PC-3 (cell line): ENCODE data around the gene COL19A1. TPM values are rescaled to one million over a fixed set of nuclear protein-coding genes. Genes with fewer than 3 reads are reported as not detected.
A peak's percentile ranks its signal among the peaks of the same experiment; 100 is the strongest.

Source experiments
- ATAC-seq: fragments of 200-7000 bp; cut with Tn5 transposase; 2 replicates; pipeline ENCODE4 v1.9.1; 2020; ENCODE audit warnings: mild to moderate bottlenecking, moderate library complexity
- BruUV-seq: library from RNA; stranded (reverse); fragments of 400-500 nt; replicated peaks from 2 replicates; lab custom pipeline; 2021; lab: Mats Ljungman, UMichigan
- CTCF ChIA-PET: fragments of 300-600 bp; sonication (Branson Sonifier 250); formaldehyde crosslinking; loops from one replicate; lab custom pipeline; 2022; ENCODE audit warnings: antibody characterized with exemption; lab: Charles Lee
- POLR2A ChIA-PET: fragments of 300-600 bp; sonication (Branson Sonifier 250); formaldehyde crosslinking; loops from one replicate; lab custom pipeline; 2022; ENCODE audit warnings: antibody characterized with exemption; ENCODE audit not compliant: unreplicated experiment; lab: Charles Lee
- DNase-seq: peaks from one replicate; pipeline ENCODE4 v3.0.0-alpha.2; 2015
- H2AFZ ChIP-seq: fragments of 300-600 bp; sonication (generic); 2 replicates; pipeline ENCODE4 v1.6.0; 2016; ENCODE audit warnings: antibody characterized with exemption, low read length
- H3F3A ChIP-seq: fragments of 300-600 bp; sonication (generic); one replicate; pipeline ENCODE4 v1.6.0; 2017; ENCODE audit warnings: antibody characterized with exemption, low read length, control low read depth, mild to moderate bottlenecking; ENCODE audit not compliant: unreplicated experiment
- H3K27ac ChIP-seq: fragments of 300-600 bp; sonication (generic); 2 replicates; pipeline ENCODE4 v1.5.1; 2016; ENCODE audit warnings: mild to moderate bottlenecking, low read length
- H3K27me3 ChIP-seq: fragments of 300-600 bp; sonication (generic); 2 replicates; pipeline ENCODE4 v1.6.1; 2016; ENCODE audit warnings: low read length, mixed read lengths
- H3K36me3 ChIP-seq: fragments of 300-600 bp; sonication (generic); 2 replicates; pipeline ENCODE4 v1.6.1; 2016; ENCODE audit warnings: low read depth, mixed run types, low read length, mixed read lengths
- H3K4me1 ChIP-seq: fragments of 300-600 bp; sonication (generic); 2 replicates; pipeline ENCODE4 v1.5.1; 2016; ENCODE audit warnings: low read length; ENCODE audit not compliant: insufficient read depth
- H3K4me2 ChIP-seq: fragments of 300-600 bp; sonication (generic); 2 replicates; pipeline ENCODE4 v1.6.0; 2016; ENCODE audit warnings: low read length
- H3K4me3 ChIP-seq: fragments of 300-600 bp; sonication (generic); 2 replicates; pipeline ENCODE4 v1.5.1; 2016; ENCODE audit warnings: mild to moderate bottlenecking, low read length, mixed read lengths
- H3K79me2 ChIP-seq: fragments of 300-600 bp; sonication (generic); 2 replicates; pipeline ENCODE4 v1.6.1; 2017; ENCODE audit warnings: low read length, mixed read lengths
- H3K9ac ChIP-seq: fragments of 300-600 bp; sonication (generic); 2 replicates; pipeline ENCODE4 v1.6.0; 2016; ENCODE audit warnings: mild to moderate bottlenecking, low read length
- H3K9me2 ChIP-seq: fragments of 300-600 bp; sonication (generic); replicated peaks from 2 replicates; pipeline ENCODE4 v1.6.1; 2016; ENCODE audit warnings: mixed run types, low read length, mixed read lengths
- H3K9me3 ChIP-seq: fragments of 300-600 bp; sonication (generic); 2 replicates; pipeline ENCODE4 v1.6.1; 2016; ENCODE audit warnings: low read length, mixed read lengths
- H4K20me1 ChIP-seq: fragments of 300-600 bp; sonication (generic); 2 replicates; pipeline ENCODE4 v1.6.1; 2016; ENCODE audit warnings: low read length, mixed read lengths
- CTCF ChIP-seq: fragments of 300-600 bp; sonication (generic); conservative IDR thresholded peaks from 2 replicates; pipeline ENCODE4 v1.5.1; 2017; ENCODE audit warnings: antibody characterized with exemption, low read depth, mild to moderate bottlenecking, low read length
- EZH2 ChIP-seq: fragments of 300-600 bp; sonication (generic); IDR thresholded peaks from one replicate; pipeline ENCODE4 v1.6.1; 2017; ENCODE audit warnings: antibody characterized with exemption, mild to moderate bottlenecking, low read length; ENCODE audit not compliant: unreplicated experiment
- EZH2phosphoT487 ChIP-seq: fragments of 300-600 bp; sonication (generic); IDR thresholded peaks from 2 replicates; pipeline ENCODE4 v1.6.1; 2018; ENCODE audit warnings: mild to moderate bottlenecking, antibody characterized with exemption, low read length, borderline replicate concordance
- intact Hi-C: fragments of 100-400 bp; cut with micrococcal nuclease; formaldehyde crosslinking; loops from 2 replicates; pipeline ENCODE4 v1.9.0; 2023
- total RNA-seq: library from RNA; depleted of rRNA; stranded (reverse); fragments of >200 nt; gene quantifications from 2 replicates; pipeline ENCODE4 v1.2.3, GENCODE V29; 2014

COL19A1 gene
- total RNA-seq, 1 experiment from 2014 or later: not detected

GRCh38 chr6:69827276-69827893 lies 39.0 kb upstream of the COL19A1 start:
- ChIA-PET POLR2A (no interaction called here), CTCF (no interaction called here)
- no peaks in the 10 kb centered on the region for H3K9me2 ChIP-seq
- no peaks in the 10 kb centered on the region for H4K20me1 ChIP-seq
- 0 out of 2 replicates have a peak, but pooled peaks cover 3% of the 10 kb centered on the region for H3K27me3 ChIP-seq
- no peaks in the 10 kb centered on the region for H3K9me3 ChIP-seq
- no peak overlapping the region for H3K4me2 ChIP-seq
- no peak overlapping the region for H2AFZ ChIP-seq
- H3K4me1 ChIP-seq: no peaks in the 10 kb centered on the region
- DNase-seq: peak; percentile 3
- no peaks in the 10 kb centered on the region for H3K36me3 ChIP-seq
- TF ChIP-seq EZH2 (no peak), CTCF (no peak), EZH2phosphoT487 (no peak)
- H3K4me3 ChIP-seq: no peak overlapping the region
- intact Hi-C loops: no loop called here
- no peaks in the 10 kb centered on the region for H3K79me2 ChIP-seq
- H3K9ac ChIP-seq: no peak overlapping the region
- ATAC-seq: no peak
- no TSS peak for BruUV-seq
- H3K27ac ChIP-seq: no peak overlapping the region
- no peaks in the 10 kb centered on the region for H3F3A ChIP-seq

GRCh38 chr6:69832558-69832957 lies 33.8 kb upstream of the COL19A1 start:
- Histone ChIP-seq H3K4me1 (no peaks in the 10 kb centered on the region), H3K9ac (no peak overlapping the region), H3K9me3 (no peaks in the 10 kb centered on the region), H3K27me3 (0 out of 2 replicates have a peak, but pooled peaks cover 3% of the 10 kb centered on the region), H3F3A (no peaks in the 10 kb centered on the region), H2AFZ (no peak overlapping the region), H3K27ac (no peak overlapping the region), H3K9me2 (no peaks in the 10 kb centered on the region), H3K79me2 (no peaks in the 10 kb centered on the region), H3K36me3 (no peaks in the 10 kb centered on the region), H3K4me2 (no peak overlapping the region), H3K4me3 (no peak overlapping the region), H4K20me1 (no peaks in the 10 kb centered on the region)
- DNase-seq (no peak), ATAC-seq (no peak)
- POLR2A ChIA-PET: no interaction called here
- no TSS peak for BruUV-seq
- CTCF ChIA-PET: no interaction called here
- TF ChIP-seq CTCF (no peak), EZH2 (no peak), EZH2phosphoT487 (no peak)
- intact Hi-C loops: loop anchor here (10.0 kb wide), 1 partner anchor 272 kb away; no protein-coding TSS in a partner anchor

GRCh38 chr6:69835414-69836179 lies 30.8 kb upstream of the COL19A1 start:
- BruUV-seq: no TSS peak
- H3K79me2 ChIP-seq: no peaks in the 10 kb centered on the region
- no peaks in the 10 kb centered on the region for H3K4me1 ChIP-seq
- peaks cover 17% of the 10 kb centered on the region; the same call in 1 of the 2 replicates for H3K27me3 ChIP-seq
- POLR2A ChIA-PET: no interaction called here
- intact Hi-C loops: loop anchor here (10.0 kb wide), 1 partner anchor 269 kb away; no protein-coding TSS in a partner anchor
- 0 out of 2 replicates have a peak overlapping the region, but pooled peaks have one; percentile 24 for H2AFZ ChIP-seq
- no peaks in the 10 kb centered on the region for H3K36me3 ChIP-seq
- no peak overlapping the region for H3K27ac ChIP-seq
- no peaks in the 10 kb centered on the region for H3K9me2 ChIP-seq
- ATAC-seq: peak; percentile 49; the same call in 1 of the 2 replicates
- H3F3A ChIP-seq: no peaks in the 10 kb centered on the region
- TF ChIP-seq CTCF: peak; percentile 76
- no peak for TF ChIP-seq EZH2
- TF ChIP-seq EZH2phosphoT487: no peak
- no peaks in the 10 kb centered on the region for H4K20me1 ChIP-seq
- peak; percentile 66 for DNase-seq
- H3K9me3 ChIP-seq: no peaks in the 10 kb centered on the region
- H3K4me2 ChIP-seq: peak overlapping the region; percentile 43; the same call in 1 of the 2 replicates
- H3K9ac ChIP-seq: no peak overlapping the region
- no peak overlapping the region for H3K4me3 ChIP-seq
- CTCF ChIA-PET: no interaction called here
